ENCODE results near the gene INPP5D.
"Not testable (repeated sequence)": the region's sequence is repeated elsewhere in the genome, so short reads cannot be mapped to it uniquely, and the experiment has no call there.

INPP5D gene

GRCh38 chr2:233049194-233049761, 10.9 kb upstream of the INPP5D start:
- intact Hi-C loops (cut with DNase I) = no loop called here
- peak in 1 of 10 donors; percentile 69 for DNase-seq

- DNase-seq = peak in 2 of 10 donors; percentile 81 to 82
- intact Hi-C loops (cut with DNase I) = loop anchor here (10.0 kb wide), 1 partner anchor 447 kb away; no protein-coding TSS in a partner anchor
Observed at GRCh38 chr2:233051241-233052149, 8.6 kb upstream of the INPP5D start.

- intact Hi-C loops (cut with DNase I) = loop anchor here (10.0 kb wide), 1 partner anchor 448 kb away; no protein-coding TSS in a partner anchor
- DNase-seq = not testable (repeated sequence)
Observed at GRCh38 chr2:233052517-233052916, 7.6 kb upstream of the INPP5D start.

DNA sequence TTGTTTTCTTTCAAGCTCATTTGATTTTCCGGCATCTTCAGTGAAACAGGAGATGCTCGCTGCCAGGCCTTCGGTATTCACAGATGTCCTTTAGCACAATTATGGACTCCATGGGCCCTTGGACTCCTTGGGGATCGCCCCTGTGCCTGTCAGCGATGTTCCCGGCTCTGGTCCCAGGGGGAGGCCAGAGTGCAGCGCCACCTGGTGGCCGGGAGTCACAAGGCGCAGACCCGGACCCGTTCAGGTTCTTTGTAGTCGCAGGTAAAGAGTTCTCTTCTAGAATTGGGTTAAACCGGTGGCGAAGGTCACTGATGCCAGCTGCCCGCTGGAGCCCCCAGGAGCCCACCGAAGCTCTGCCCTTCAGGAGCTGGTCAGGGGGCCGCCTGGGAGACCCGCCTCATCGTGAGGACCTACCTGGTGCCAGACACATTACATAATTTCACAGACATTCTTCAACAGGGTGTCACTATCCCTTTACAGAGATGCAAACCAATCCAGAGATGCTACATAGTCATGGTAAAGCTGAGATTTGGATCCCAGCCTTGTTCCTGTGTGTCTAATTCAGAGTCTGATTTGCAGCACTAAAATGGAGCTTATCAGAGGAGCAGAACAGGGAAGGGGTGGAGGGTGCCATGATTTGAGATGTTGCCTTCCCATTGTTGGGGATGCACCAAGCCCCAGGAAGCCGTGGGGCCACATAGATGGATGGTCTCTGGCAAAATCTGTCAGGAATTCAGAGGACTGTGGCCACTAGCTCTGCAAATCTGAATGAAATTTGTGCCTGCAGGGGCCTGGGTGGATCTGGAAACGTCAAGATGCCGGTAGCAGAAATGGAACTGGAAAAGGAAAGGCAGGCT, 6.0 kb upstream of the INPP5D start:
- DNase-seq = peak in 7 of 10 donors; percentile 56 to 93 (median 79)
- intact Hi-C loops (cut with DNase I) = loop anchor here (1.0 to 10.0 kb wide), 2 partner anchors 201 to 449 kb away; no protein-coding TSS in a partner anchor

GRCh38 chr2:233055362-233055761, 4.8 kb upstream of the INPP5D start:
- DNase-seq = no peak
- intact Hi-C loops (cut with DNase I) = loop anchor here (10.0 kb wide), 1 partner anchor 451 kb away; no protein-coding TSS in a partner anchor

DNA sequence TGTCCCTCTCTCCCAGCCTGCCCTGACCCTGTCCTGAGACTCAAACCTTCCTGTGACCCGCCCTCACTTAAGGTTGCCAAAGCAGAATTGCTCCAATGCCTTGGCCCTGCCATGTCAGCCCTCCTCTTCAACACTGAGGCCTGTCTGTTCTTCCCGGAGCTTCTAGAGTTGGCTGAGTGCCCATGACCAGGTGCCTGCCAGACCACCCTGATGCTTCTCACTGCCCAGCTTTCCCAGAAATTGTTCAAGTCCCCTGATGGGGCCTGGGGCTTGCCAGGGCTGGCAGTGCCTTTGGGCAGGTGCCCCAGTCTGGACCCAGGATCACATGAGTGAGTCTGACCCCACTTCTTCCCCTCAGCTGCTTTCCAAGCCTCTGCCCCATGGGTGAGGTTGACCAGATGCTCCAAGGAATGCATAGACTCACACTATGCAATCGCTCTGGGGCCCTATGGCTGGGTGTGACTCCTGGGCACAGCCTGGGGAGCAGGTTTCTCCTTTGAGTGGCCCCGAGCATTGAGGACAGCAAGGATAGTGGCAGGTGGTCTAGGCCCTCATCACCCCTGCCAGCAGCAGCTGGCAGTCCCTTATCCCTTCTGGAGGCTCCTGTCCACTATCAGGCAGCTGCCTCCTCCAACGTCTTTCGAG, 3.1 kb upstream of the INPP5D start:
- intact Hi-C loops (cut with DNase I) = loop anchor here (10.0 kb wide), 1 partner anchor 452 kb away; no protein-coding TSS in a partner anchor
- DNase-seq = no peak

DNA sequence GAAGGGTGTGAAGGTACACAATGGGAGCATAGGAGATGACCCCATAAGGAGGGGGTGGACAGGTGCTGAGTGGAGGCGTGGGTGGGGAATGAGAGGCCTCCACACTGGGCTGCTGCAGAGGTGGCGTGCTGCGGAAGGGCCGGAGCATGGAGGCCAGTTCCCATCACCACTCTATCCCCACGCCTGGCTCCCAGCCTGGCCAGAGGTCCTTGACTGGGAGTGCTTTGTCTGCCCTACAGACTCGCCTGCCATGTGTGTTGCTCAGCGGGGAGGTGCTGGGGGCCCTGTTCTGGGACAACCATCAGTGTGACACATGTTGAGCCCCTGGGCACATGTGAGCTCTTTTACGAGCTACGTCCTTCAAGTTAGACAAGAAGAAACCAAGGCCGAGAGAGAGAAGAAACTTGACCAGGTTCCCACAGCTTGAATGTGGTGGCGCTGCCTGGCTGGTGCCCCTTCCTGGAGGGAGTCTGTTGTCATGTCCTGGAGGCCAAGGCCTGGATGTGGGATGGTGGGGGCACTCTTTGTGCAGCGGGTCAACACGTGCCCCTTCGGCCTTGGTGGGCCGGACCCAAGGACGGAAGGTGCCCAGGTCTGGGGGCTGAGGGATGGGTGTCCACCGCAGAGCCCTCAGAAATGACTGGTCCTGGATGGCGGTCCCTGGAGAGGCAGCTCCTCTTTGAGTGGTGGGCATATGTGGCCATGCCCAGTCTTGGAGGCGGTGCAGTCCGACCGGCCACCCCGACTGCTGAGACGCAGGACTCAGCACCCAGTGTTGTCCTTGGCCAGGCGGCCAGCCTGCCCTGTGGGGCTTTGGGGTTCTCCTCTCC, 1.2 kb upstream of the INPP5D start:
- intact Hi-C loops (cut with DNase I) = loop anchor here (10.0 kb wide), 1 partner anchor 454 kb away; no protein-coding TSS in a partner anchor
- DNase-seq = no peak

GRCh38 chr2:233059547-233059796, 670 bp upstream of the INPP5D start:
- intact Hi-C loops (cut with DNase I) = loop anchor here (10.0 kb wide), 1 partner anchor 455 kb away; no protein-coding TSS in a partner anchor
- no peak for DNase-seq

DNA sequence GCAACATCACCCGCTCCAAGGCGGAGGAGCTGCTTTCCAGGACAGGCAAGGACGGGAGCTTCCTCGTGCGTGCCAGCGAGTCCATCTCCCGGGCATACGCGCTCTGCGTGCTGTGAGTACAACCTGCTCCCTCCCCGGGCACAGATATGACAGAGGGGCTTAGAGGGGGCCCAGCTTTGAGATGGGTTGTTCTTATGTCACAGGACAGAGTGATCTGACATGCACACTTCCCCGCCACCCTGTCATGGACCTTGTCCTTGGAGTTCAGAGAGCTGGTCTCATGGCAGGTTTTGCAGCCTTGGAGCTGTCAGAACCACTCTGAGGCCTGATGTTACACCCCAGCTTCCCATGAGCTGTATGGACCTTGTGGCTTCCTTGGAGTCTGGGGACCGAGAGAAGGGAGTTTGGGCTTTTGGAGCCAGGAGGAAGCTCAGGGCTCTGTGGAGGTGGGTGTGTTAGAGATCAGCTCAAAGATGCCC, 398 bp downstream of the INPP5D start:
- DNase-seq = no peak
- intact Hi-C loops (cut with DNase I) = no loop called here

DNA sequence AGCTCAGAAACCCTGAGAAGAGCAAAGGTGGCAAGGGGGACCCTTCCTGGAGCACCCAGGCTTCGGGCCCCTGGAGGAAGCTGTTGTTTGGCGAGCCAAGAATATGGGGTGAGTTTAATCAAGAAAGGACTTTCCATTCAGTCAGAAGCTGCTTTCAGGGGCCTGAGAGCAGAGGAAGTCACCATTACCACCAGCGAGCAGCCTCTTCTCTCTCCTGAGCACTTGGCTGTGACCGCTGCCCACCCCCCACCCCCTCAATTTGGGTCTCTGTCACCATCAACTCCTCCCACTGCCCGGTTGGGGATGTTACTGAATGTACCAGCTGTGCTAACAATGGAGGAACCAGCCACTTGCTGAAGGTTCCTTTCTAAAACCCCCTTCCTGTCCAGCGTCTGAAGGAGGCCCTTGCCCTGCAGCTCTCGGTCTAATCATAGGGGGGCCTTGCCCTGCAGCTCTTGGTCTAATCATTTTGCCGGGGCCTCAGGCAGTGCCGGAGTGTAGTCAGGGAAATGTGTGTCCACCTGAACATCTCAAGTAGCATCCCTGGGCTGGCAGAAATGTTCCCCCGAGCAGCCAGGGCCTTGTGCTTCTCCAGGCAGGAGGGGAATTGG, 943 bp downstream of the INPP5D start:
- intact Hi-C loops (cut with DNase I) = no loop called here
- DNase-seq = no peak

- DNase-seq = peak in 1 of 10 donors; percentile 89
- intact Hi-C loops (cut with DNase I) = no loop called here
Observed at GRCh38 chr2:233061591-233062450, 1.7 kb downstream of the INPP5D start.

DNA sequence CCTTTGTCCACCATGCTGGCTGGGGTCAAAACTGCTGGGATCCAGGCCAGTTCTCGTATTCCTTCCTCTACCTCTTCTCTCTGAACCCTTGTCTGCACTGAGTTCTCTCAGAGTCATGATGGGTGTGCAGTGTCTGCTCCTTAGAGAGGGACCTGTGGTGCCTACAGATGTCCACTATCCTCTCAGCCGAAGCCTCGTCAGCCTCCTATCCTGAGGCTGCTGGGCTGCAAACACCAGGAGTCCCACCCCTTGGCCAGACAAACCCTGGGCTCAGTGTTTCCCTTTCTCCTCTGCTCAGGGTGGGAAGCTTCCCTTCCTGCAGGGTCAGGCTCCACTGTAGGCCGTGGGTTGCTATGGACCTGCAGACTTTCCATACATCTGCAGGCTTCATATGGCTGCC, 2.3 kb downstream of the INPP5D start:
- DNase-seq = no peak
- intact Hi-C loops (cut with DNase I) = no loop called here

DNA sequence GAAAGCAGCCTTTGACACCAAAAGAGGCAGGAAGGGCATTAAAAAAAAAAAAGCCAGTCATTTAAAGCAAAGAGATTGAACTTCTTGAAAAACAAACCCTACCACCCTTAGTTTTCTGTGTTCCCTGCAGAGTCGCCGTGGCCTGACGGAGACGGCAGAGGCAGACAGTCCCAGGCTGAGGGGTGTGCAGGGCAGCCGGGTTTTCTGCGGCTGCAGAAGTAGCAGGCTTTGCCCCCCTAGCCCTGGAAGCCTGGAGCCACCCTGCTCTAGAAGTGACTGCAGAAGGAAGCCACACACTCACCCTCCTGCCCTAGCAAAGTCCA, 2.8 kb downstream of the INPP5D start:
- DNase-seq = no peak
- intact Hi-C loops (cut with DNase I) = no loop called here

GRCh38 chr2:233063269-233063975, 3.3 kb downstream of the INPP5D start:
- peak in 1 of 10 donors; percentile 62 for DNase-seq
- intact Hi-C loops (cut with DNase I) = no loop called here

DNA sequence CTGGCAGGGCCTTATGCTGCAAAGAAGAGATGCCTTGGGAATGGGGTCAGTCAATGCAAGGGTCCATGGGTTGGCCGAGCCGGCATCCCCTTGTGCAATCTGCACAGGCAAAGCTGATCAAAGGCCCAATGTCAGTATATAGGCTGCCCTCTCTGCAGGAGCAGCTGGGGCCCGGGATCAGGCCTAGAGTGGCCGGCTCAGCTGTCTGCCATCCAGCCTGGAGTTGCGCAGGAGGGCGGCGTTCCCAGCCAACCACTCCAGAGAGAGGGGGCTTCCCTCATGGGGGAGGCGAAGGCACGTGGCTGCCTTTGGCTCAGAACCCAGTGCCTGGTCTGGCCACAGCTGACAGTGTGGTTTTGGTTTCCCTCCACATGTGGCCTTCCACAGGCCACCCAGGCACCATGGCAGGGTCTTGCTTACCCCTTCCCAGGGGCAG, 3.9 kb downstream of the INPP5D start:
- intact Hi-C loops (cut with DNase I) = no loop called here
- DNase-seq = peak in 1 of 10 donors; percentile 86

- DNase-seq = no peak
- intact Hi-C loops (cut with DNase I) = no loop called here
Observed at GRCh38 chr2:233064530-233065199, 4.5 kb downstream of the INPP5D start.

GRCh38 chr2:233065200-233065589, 5.1 kb downstream of the INPP5D start:
- intact Hi-C loops (cut with DNase I); DNase-seq: not testable (repeated sequence)

All from posterior cingulate gyrus (tissue), 11 donors.